Endothelial cell (in vitro differentiated cells): ENCODE data around the gene RRP1B. TPM values are rescaled to one million over a fixed set of nuclear protein-coding genes. Genes with fewer than 3 reads are reported as not detected.

Experiments used
- DNase-seq: peaks from one replicate; pipeline ENCODE4 v3.0.0; 2021; ENCODE audit warnings: low spot score
- H3K27ac Mint-ChIP-seq: one replicate; pipeline ENCODE4 v1.8.0; 2021; ENCODE audit warnings: mixed read lengths, inconsistent platforms; ENCODE audit not compliant: unreplicated experiment
- H3K27me3 Mint-ChIP-seq: one replicate; pipeline ENCODE4 v1.8.0; 2021; ENCODE audit warnings: mild to moderate bottlenecking, moderate library complexity, mixed read lengths, inconsistent platforms; ENCODE audit not compliant: unreplicated experiment
- H3K36me3 Mint-ChIP-seq: one replicate; pipeline ENCODE4 v1.8.0; 2021; ENCODE audit warnings: mild to moderate bottlenecking, low read depth, mixed read lengths, inconsistent platforms; ENCODE audit not compliant: unreplicated experiment
- H3K4me1 Mint-ChIP-seq: one replicate; pipeline ENCODE4 v1.8.0; 2021; ENCODE audit warnings: mild to moderate bottlenecking, mixed read lengths, inconsistent platforms; ENCODE audit not compliant: unreplicated experiment
- H3K4me3 Mint-ChIP-seq: one replicate; pipeline ENCODE4 v1.8.0; 2021; ENCODE audit warnings: mild to moderate bottlenecking, mixed read lengths, inconsistent platforms; ENCODE audit not compliant: unreplicated experiment
- H3K9me3 Mint-ChIP-seq: one replicate; pipeline ENCODE4 v1.8.0; 2021; ENCODE audit warnings: mixed read lengths, inconsistent platforms; ENCODE audit not compliant: unreplicated experiment
- CTCF ChIP-seq: fragments of 200-600 bp; sonication (generic); IDR thresholded peaks from one replicate; pipeline ENCODE4 v1.5.0; 2021; ENCODE audit warnings: antibody characterized with exemption; ENCODE audit not compliant: unreplicated experiment
- total RNA-seq: library from RNA; stranded (reverse); fragmentation: NEBNext Ultra II Directional; extraction: Animal tissue kit (Norgen Biotek cat#: 25700); gene quantifications from one replicate; pipeline ENCODE4 v1.2.1, GENCODE V29; 2021; ENCODE audit not compliant: unreplicated experiment

The RRP1B gene
- total RNA-seq, 1 donor from 2014 or later, result 33.8 TPM

DNA sequence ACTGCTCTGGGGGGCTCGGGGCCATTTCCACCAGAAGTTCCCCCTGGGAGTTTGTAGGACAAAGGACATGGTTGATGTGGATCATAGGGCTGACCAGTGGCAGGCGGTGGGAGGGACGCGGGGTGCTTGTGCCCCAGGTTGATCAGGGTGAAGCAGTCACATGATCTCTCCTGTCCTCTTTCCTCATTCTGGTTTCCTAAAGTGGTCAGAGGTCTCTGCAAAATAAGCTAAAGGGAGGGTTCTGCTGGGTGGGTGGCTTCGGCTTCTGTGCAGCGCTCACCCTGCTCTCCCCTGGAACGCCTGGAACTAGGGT is 68.8 kb downstream of the RRP1B start:
- DNase-seq, result no peak
- no peak for TF ChIP-seq CTCF
- peak overlapping the region; percentile 59 for H3K4me3 Mint-ChIP-seq
- peaks cover 10% of the 10 kb centered on the region for H3K36me3 Mint-ChIP-seq
- peak overlapping the region; percentile 57 for H3K27ac Mint-ChIP-seq
- peaks cover 10% of the 10 kb centered on the region for H3K27me3 Mint-ChIP-seq
- no peaks in the 10 kb centered on the region for H3K9me3 Mint-ChIP-seq
- H3K4me1 Mint-ChIP-seq, result peaks cover 40% of the 10 kb centered on the region

DNA sequence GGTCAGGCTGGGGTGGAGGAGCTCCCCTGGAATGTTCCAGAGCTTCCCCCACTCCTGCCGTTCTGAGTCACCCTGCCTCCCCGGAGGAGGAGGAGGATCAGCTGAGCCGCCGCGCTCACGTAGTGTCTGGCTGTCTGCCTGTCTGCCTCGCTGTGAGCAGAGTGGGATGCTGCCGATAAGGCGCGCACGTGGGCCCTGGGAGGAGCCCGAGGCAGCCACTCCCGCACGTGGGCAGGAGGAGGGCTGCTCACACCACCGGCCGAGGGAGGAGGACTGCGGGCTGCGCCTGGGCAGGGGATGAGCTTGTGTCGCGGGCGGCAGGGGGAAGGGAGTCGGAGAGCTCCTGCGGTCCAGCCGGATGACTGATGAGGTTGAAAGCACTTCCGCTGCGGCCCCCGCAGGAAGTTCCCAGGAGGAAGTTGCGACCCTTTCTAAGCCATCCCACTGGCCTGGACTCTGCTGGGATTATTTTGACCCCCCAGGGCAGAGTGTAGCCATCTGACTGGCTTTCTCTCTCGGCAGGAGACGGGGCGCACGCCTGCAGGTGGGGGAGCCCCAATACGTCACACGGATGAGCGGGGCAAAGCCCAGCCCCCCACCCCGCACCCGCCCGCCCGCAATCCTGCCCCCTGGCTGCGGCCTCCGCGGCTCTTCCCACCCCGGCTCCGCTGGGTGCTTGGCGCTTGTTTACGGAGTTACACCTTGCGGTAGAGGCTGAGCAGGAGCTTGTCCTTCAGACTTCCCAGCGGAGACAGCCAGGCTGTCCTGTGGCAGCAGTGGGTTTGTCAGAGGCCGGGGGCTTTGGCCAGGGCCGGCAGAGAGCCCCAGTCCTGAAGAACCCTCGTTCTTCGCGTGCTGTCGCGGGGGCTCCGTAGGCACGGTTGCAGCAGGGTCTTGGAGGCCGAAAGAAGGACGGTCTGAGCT is 69.4 kb downstream of the RRP1B start:
- Mint-ChIP-seq H3K27ac (peak overlapping the region; percentile 90), H3K9me3 (no peaks in the 10 kb centered on the region)

DNA sequence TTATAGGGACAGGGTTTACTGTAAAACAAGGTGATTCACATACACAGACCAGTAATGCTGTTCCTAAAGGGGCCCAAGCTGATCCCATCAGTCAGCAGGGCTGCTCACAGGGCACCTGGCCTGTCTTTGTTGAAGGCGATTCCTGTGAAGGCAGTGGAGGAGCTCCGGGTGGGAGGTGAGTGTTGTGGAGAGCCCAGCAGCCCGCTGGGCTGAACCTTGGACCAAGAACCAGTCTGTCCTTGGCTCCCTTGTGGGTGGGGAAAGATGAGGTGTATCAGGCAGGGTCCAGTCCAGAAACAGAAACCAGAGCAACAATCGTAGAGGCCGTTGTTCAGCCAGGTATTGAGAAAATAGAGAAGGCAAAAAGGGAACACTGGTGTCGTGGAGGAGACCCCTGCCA is 72.1 kb downstream of the RRP1B start:
- peaks cover 12% of the 10 kb centered on the region for H3K27me3 Mint-ChIP-seq
- no peaks in the 10 kb centered on the region for H3K9me3 Mint-ChIP-seq
- TF ChIP-seq CTCF, result no peak
- H3K4me3 Mint-ChIP-seq, result no peak overlapping the region
- H3K4me1 Mint-ChIP-seq, result peaks cover 44% of the 10 kb centered on the region
- peaks cover 10% of the 10 kb centered on the region for H3K36me3 Mint-ChIP-seq
- H3K27ac Mint-ChIP-seq, result no peak overlapping the region
- no peak for DNase-seq

More for the DNA sequence above, 69.4 kb downstream of the RRP1B start:
- DNase-seq, result peak; percentile 69
- peak; percentile 38 for TF ChIP-seq CTCF
- Mint-ChIP-seq H3K4me1 (peaks cover 45% of the 10 kb centered on the region), H3K4me3 (peak overlapping the region; percentile 87), H3K36me3 (peaks cover 10% of the 10 kb centered on the region), H3K27me3 (peaks cover 10% of the 10 kb centered on the region)

- Mint-ChIP-seq H3K4me1 (peaks cover 38% of the 10 kb centered on the region), H3K9me3 (no peaks in the 10 kb centered on the region), H3K4me3 (no peak overlapping the region), H3K27ac (no peak overlapping the region), H3K36me3 (peaks cover 5% of the 10 kb centered on the region), H3K27me3 (peaks cover 12% of the 10 kb centered on the region)
- no peak for DNase-seq
- no peak for TF ChIP-seq CTCF
These were observed 72.7 kb downstream of the RRP1B start for GRCh38 chr21:43731891-43732711.
